Left colon (tissue), 2 donors: Measurements from ENCODE around the gene KAZALD1. TPM values are rescaled to one million over a fixed set of nuclear protein-coding genes. Genes with fewer than 3 reads are reported as not detected.

Experiments used
- ATAC-seq: fragments of 200-7000 bp; cut with Tn5 transposase; one replicate; pipeline ENCODE4 v1.9.1; 2020; ENCODE audit warnings: mild to moderate bottlenecking, moderate library complexity
- DNase-seq, 2 donors: peaks; one replicate each; pipeline ENCODE4 v3.0.0-alpha.2; 2020
- intact Hi-C, 2 donors: fragments of 100-400 bp; cut with DNase I in 1 of 2; cut with micrococcal nuclease in 1 of 2; formaldehyde crosslinking; loops; one replicate each; pipeline versions ENCODE4 v1.11.2 to v1.14.0; 2022; cut with DNase I, micrococcal nuclease
- total RNA-seq, 2 donors: library from RNA; stranded (reverse); fragmentation: NEBNext Ultra II Directional; extraction: Animal tissue kit (Norgen Biotek cat#: 25700); gene quantifications; one replicate each; pipeline ENCODE4 v1.2.1, GENCODE V29; 2021
- donor health status: DM: no; HTN: no; CAD: no.
- donor health status: DM: yes; HTN: yes; CAD: no.

KAZALD1 gene
- total RNA-seq, 2 donors from 2014 or later, result 17.7 to 21.0 TPM

- ATAC-seq (peak; percentile 91), DNase-seq (peak; percentile 99 to 100)
- intact Hi-C loops, result no loop called here
Measured at GRCh38 chr10:101042667-101043362, 19.0 kb upstream of the KAZALD1 start.

- peak; percentile 22 for ATAC-seq
- intact Hi-C loops, result no loop called here
Measured at GRCh38 chr10:101043363-101043707, 18.5 kb upstream of the KAZALD1 start.

GRCh38 chr10:101044117-101044516, 17.7 kb upstream of the KAZALD1 start:
- no peak for ATAC-seq
- intact Hi-C loops, result no loop called here
- no peak for DNase-seq

More at GRCh38 chr10:101043363-101043707, 18.5 kb upstream of the KAZALD1 start:
- no peak for DNase-seq

- no peak for DNase-seq
- no peak for ATAC-seq
- intact Hi-C loops, result no loop called here
Measured at GRCh38 chr10:101046332-101047238, 15.2 kb upstream of the KAZALD1 start.

GRCh38 chr10:101047268-101047667, 14.5 kb upstream of the KAZALD1 start:
- intact Hi-C loops, result no loop called here
- DNase-seq (no peak), ATAC-seq (no peak)

- peak; percentile 65 for ATAC-seq
- DNase-seq, result peak in 1 of 2 donors; percentile 35
- intact Hi-C loops, result no loop called here
Measured at GRCh38 chr10:101047961-101048892, 13.6 kb upstream of the KAZALD1 start.

- intact Hi-C loops, result no loop called here
- ATAC-seq (peak; percentile 77), DNase-seq (peak in 1 of 2 donors; percentile 81)
Measured at GRCh38 chr10:101050208-101051069, 11.3 kb upstream of the KAZALD1 start.

GRCh38 chr10:101052285-101052684, 9.5 kb upstream of the KAZALD1 start:
- no peak for ATAC-seq
- intact Hi-C loops, result no loop called here
- DNase-seq, result no peak

- DNase-seq, result no peak
- intact Hi-C loops, result no loop called here
- ATAC-seq, result no peak
Measured at GRCh38 chr10:101053516-101053915, 8.3 kb upstream of the KAZALD1 start.

- intact Hi-C loops, result no loop called here
- DNase-seq, result no peak
- no peak for ATAC-seq
Measured at GRCh38 chr10:101054351-101054750, 7.4 kb upstream of the KAZALD1 start.

- no peak for ATAC-seq
- DNase-seq, result no peak
- intact Hi-C loops, result no loop called here
Measured at GRCh38 chr10:101054876-101055275, 6.9 kb upstream of the KAZALD1 start.

- ATAC-seq (no peak), DNase-seq (no peak)
- intact Hi-C loops, result no loop called here
Measured at GRCh38 chr10:101055411-101055810, 6.4 kb upstream of the KAZALD1 start.

- intact Hi-C loops, result no loop called here
- DNase-seq (no peak), ATAC-seq (no peak)
Measured at GRCh38 chr10:101056365-101057151, 5.2 kb upstream of the KAZALD1 start.

GRCh38 chr10:101060036-101060950, 1.5 kb upstream of the KAZALD1 start:
- intact Hi-C loops, result no loop called here
- peak; percentile 94 to 97 for DNase-seq
- peak; percentile 62 for ATAC-seq

GRCh38 chr10:101060951-101061623, 702 bp upstream of the KAZALD1 start:
- intact Hi-C loops, result no loop called here
- DNase-seq (peak; percentile 97 to 99), ATAC-seq (peak; percentile 81)
